Activated CD4-positive, CD25-positive, alpha-beta regulatory T cell treated with anti-CD3 and anti-CD28 coated beads, Interleukin-2, amount 50 U/mL, for 24 hours (primary cell): ENCODE data around the gene NRSN1.
"Not testable (repeated sequence)": the region's sequence is repeated elsewhere in the genome, so short reads cannot be mapped to it uniquely, and the experiment has no call there.

Experiments used
- ATAC-seq, 2 donors: fragments of 150-1000 bp; cut with Tn5 transposase; one replicate each; pipeline ENCODE4 v1.10.0; 2021; ENCODE audit warnings: mild to moderate bottlenecking in 1 of 2, moderate library complexity in 1 of 2

Gene NRSN1

DNA sequence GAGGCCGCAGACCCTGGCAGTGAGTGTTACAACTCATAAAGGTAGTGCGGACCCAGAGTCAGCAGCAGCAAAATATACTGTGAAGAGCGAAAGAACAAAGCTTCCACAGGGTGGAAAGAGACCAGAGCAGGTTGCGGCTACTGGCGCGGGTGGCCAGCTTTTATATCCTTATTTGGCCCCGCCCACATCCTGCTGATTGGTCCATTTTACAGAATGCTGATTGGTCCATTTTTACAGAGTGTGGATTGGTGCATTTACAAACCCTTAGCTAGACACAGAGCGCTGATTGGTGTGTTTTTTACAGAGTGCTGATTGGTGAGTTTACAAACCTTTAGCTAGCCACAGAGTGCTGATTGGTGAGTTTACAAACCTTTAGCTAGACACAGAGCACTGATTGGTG is 16.7 kb downstream of the NRSN1 start:
- not testable (repeated sequence) for ATAC-seq

DNA sequence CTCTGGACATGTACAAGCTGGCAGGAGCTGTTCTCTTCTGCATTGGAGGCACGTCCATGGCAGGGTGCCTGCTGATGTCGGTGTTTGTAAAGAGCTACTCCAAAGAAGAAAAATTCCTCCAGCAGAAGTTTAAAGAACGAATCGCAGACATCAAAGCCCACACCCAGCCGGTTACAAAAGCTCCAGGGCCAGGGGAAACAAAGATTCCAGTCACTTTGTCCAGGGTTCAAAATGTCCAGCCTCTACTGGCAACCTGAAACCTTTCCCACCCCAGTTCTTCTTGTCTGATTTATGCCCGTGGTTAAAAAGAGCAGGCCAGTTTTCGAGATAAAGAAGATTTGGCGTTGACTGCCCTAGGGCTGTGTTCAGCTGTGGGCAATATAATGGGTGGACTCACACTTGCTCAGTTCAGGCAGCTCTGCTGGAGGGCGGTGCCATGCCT is 19.7 kb downstream of the NRSN1 start:
- no peak for ATAC-seq

DNA sequence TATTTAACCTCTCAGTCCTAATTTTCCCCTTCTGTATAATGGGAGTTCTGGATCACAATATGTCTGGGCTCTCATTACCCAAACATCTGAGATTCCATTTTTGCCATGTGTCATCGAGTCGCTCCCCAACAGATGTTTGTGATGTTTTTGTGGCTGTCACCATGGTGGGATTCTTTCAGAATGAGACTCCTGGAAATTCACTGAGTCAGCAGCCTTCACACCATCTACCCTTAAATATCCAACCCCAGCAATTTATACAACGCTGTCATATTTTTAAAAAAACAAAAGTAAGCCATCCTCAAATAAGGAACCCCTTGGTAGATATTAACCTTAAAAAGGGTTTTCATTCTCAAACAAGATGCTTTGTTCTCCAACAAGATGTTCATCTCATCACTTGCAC is 20.9 kb downstream of the NRSN1 start:
- no peak for ATAC-seq

DNA sequence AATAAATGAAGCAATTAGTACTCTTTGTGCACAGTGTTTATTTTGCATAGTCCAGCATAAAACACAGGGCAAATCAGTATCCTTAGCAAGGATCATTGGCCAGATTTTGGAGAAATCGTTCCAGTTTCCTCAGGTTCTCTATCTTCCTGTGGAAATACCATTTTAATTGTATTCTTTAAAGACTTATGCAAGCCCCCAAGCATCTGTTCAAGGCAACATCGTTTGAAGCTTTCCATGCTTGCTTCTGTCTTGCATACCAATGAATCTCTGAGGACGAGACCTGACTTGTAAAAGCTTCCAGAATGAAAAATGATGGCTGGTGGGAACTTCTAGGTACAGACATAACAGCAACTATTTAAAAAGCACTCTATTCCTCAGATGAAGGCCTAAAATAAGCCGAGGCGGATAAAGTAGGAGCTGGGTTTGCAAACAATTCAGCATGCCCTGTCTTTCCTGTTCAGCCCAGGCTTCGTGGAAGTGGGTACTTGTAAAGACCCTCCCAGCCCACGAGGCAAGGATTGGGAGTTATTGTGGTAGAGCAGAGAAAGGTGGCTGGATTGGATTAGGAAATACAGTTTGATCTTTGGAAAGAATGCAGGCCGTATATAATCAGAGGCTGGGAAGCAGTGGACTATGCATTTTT is 21.6 kb downstream of the NRSN1 start:
- ATAC-seq = no peak

DNA sequence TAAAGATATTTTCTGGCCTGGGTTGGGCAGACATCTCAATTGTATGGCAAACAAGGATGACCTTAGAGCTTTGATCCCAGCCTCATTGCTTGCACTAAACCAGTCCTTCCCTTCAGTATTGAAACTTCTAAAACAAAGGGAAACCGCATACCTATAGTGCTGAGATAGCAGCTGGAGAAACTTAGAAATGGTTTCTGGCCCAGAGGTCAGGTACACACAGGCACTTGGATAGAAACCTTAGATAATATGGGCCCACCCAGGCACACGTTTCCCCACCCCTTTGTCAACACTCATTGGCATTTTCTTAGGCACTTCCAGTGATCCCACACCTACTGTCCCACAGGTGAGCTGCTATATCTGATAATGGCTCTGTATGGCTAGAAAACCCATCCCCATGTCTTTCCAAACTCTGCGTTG is 22.1 kb downstream of the NRSN1 start:
- ATAC-seq = no peak

DNA sequence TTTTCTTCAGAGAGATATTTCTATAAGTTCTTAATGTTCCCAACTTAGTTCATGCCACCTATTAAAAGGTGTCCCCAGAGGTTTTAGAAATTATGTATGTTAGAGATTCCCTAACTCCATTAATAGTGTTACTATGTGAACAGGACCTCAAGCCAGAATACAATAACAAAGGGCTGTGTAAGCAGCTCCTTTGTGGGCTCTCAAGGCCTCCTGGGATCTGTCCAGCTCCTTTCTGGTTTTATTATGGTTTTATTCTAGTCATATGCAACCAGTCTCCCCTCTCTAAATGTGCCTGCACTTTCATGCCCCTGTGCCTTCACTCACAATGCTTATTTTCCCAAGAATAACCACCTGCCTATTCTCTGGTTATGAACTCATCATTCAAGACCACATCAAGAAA is 22.7 kb downstream of the NRSN1 start:
- ATAC-seq = no peak

DNA sequence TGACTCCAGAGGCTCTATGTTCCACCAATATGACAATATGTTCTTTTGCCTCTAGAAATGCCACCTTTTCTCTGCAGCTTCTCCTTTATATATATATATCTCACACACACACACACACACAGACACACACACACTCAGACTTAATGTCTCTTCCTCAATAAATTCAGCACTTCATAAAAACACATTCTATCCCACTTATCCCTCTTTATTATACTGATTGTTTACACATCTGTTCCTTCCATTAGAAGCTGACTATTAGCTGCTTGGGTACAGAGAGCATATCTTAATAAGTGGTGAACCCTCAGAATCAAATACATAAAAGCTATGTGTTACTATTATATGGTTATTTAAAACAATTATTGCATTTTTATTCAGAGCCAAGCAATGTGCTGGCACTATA is 23.3 kb downstream of the NRSN1 start:
- no peak for ATAC-seq

DNA sequence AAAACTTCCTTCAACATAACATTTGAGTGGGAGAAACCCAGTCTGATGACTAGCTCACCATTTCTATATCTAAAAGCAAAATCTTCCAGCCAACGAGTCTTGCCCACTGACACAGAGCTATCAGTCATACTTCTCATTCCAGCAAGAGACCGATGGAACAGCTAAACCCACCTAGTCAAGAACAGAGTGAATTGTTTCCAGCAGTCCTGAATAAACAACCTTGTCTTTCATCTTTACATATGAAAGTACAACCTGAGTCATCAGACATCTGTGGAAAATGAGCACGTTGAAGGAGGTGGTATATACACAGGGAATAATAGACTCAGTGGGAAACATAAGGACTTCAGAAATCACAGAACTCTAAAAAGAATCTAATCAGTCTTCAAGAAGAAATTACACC is 23.8 kb downstream of the NRSN1 start:
- ATAC-seq = no peak

DNA sequence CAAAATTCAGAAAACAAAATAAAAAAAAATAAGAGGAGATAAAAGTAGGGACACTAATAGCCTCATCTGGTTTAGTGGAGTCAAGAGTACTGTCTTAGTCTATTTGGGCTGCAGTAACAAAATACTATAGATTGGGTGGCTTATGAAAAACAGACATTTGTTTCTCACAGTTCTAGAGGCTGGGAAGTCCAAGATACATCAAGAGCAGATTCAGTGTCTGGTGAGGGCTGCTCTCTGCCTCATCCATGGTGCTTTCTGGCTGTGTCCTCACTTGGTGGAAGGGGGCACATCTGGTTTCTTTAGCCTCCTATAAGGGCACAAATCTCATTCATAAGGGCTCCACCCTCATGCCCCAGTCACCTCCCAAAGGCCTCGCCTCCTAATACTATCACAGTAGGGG is 26.0 kb downstream of the NRSN1 start:
- no peak for ATAC-seq

DNA sequence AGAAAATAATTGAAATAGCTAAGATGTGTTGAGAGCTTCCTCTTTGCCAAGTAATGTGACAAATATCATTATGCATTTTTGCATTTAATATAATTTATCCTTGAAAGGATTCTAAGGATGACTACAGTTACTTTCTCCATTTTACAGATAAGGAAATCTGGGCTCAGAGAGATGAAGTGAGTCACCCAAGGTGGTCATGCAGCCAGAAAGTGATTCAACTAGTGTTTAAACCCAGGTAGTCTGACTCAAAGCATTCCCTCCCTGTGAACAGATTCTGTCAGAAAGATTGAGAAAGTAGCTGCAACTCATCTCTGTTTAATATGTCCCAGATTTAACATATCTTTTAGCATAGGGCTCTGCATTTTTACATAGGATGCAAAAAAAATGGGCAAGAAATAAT is 28.1 kb downstream of the NRSN1 start:
- no peak for ATAC-seq

DNA sequence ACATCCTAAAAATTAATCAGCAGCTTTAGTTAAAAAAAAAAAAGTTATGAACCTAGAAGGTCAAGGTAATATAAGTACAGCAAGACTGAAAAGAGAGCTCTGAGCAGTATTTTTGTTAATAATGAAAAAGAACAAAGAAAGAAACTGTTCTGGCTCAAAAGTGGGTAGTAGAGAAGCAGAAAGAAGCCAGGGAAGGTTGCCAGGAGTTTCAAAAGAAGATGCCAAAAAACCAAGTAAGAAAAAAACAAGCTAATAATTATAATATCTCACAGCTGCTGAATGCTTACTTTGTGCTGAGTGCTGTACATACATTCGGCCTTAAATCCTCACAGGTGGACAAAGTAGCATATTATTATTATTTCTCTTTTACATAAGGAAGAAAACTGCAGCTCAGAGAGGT is 31.9 kb downstream of the NRSN1 start:
- no peak for ATAC-seq

DNA sequence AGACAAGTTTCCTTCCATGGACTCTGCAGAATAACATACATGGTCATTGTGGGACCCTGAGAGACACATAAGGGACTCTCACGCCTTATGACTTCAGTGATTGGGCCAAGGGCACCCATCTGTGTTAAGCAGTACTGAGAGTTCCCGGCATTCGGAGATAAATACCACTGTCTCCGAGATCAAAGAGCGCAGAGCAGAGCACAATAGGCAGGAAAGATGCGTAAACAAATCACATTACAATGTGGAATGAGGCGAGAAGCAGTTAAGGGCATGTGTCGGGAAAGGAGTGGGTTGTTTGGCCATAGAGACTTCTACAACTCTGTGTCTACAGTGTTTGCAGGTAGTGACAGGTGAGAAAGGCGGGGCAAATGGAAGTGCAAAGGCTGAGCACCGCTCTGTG is 57.6 kb downstream of the NRSN1 start:
- ATAC-seq = no peak

DNA sequence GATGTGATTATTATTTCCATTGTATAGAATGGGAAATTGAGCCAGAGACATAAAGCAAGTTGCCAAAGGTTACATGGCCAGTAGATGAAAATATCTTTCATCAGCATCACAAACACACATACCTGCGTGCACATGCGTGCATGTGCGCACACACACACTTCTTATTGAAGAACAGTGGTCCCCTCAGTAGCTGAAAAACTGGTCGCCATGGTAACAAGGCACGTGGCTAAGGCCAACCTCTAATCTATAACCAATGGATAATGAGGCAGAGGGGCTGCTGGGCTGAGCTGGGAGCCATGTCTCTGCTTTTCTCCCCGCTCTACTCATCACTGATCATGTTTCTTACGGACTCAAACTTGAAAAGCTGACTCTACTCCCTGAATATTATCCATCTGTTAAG is 60.3 kb downstream of the NRSN1 start:
- ATAC-seq = no peak

DNA sequence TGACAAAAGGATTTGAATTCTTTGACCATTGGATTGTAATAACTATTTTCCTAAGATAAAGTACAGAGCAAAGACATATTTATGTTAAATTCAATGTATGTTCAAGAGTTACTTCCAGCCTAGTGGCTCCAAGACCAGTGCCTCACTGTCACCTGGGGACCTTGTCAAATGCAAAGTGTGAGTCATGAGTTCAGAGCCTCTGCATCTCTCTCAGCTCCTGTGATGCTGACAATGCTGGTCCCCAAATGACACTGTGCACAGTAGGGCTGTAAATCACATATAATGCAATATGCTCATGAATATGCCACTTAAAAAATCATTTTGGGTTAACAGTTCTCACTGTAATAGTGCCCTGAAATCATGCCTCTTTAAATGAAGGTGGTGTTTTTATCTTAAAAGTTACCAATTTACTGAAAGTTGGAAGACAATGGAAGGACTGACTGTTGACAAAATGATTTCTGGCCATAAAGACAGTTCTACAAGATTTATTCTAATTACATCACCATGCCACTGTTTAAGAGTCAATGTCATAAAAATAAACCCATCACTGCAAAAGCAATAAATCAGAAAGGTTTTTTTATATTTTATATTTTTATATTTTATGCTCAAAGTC is 62.1 kb downstream of the NRSN1 start:
- ATAC-seq = no peak

DNA sequence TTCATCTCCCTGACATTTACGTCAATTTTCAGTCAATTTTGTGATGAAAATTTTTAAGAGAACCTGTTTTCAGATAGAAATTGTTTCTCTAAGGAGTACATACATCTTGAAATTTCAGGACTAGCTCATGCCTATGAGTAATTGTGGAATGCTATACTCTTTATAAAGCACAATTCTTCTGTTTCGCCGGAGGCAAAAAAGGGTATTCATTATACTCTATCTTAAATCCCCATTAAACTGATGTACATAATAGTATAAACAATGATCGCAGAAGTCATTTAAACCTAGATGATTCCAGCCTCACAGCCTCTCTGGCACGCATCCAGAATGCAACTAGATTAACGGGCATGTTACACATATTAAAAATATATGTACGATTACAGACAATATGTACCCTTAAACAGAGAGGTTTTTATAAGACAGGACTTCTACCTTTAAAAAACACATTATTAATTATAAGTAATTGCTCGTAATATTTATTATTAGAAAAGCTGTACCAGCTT is 62.6 kb downstream of the NRSN1 start:
- ATAC-seq = no peak

DNA sequence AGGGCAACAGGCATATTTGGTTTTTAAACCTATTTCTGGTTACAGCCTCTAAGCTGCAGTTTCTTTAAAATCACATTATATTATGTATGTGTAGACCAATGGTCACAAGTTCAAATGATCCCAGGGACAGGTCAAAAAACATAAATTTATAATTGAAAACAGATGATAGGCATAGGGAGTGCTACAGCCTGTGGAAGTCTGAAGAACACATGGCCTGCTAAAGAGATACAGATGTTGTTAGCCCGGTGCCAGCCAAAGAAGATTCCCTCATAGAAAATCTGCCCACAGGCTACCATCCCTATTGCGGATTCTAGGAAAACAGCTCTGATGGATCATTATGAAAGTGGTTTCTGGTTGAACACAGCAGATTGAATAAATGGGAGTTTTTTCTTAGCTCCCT is 65.3 kb downstream of the NRSN1 start:
- no peak for ATAC-seq

DNA sequence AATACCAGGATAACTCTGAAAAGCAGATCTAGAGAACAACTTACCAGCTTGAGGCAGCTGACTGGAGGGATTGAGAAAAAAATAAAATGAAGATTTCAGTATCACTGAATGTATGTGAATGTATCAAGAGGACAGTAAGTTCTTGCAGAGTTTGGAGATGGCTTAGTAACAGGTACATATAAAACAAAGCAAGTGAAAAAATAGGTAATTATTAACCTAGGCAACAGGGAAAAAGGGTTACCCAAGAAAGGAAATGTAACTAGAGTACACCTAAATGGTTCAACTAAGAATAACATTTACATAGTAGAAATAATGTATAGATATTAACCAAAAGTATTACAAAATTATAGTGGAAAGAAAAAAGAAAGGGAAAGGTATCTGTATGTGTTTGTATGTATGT is 67.3 kb downstream of the NRSN1 start:
- ATAC-seq = no peak

DNA sequence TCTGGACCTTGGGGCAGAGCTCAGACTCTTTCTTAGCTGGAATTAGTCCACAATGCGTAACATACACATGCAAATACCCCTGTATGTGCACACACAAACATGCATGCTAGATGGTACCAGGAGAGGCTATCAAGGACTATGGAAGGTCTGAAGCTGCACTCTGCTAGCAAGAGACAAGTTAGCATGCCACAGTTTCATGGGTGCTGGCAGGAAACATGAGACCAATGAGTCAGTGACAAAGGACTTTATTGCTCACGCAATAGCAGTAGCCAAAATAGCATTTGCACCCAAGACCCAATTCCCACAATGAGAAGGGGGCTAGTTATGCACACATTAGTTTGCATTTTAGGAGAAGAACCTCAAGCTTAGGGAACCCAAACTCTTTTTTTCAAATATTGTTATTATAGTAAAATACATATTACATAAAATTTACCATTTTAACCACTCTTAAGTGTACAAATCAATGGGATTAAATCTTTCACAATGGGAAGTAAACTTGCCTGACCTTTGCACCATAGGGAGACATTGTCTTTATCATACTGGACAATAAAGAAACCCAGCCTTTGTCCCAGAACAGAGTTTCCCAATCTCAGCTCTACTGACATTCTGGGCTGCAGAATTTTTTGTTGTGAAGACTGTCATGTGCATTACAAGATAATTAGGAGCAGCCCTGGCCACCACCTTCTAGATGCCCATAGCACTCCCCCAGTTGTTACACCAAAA is 69.1 kb downstream of the NRSN1 start:
- no peak for ATAC-seq

DNA sequence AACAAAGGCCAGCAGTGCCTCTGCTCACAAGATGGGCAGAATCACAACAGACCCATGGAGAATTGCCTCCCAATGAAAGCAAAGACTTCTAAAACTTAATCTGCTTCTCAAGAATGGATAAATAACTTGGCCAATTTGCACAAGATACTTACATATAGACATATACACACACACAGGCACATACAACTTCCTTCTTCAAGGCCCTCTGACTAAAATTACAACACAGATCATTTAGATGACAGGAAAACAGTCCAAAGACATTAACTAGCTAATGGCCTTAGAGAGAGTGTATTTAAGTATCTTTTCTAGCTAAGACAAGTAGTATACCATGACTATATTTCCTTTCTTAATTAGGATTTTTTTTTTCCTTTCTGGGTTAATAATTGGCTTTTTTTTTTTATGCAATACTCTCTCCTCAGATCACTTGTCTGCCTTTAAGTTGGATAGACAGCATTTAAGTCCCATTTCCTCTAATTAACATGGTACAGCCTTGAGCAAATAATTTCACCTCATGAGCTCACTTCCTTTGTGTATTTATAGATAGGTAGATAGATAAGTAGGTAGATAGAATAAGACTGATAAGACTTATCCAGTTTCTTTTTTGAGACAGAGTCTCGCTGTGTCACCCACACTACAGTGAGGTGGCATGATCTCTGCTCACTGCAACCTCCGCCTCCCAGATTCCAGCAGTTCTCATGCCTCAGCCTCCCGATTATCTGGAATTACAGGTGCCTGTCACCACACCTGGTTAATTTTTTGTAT is 70.0 kb downstream of the NRSN1 start:
- no peak for ATAC-seq
